HEK293T (cell line): ENCODE results near the gene CD200R1L.

Experiments
- ARNT ChIP-seq: fragments of 450-650 bp; IDR thresholded peaks from 2 replicates; pipeline ENCODE4 v1.6.1; 2017; ENCODE audit warnings: mild to moderate bottlenecking
- BHLHE40 ChIP-seq: fragments of 450-650 bp; IDR thresholded peaks from 2 replicates; pipeline ENCODE4 v1.6.1; 2016; ENCODE audit warnings: mild to moderate bottlenecking, moderate library complexity, borderline replicate concordance
- CTBP1 ChIP-seq: fragments of 450-650 bp; IDR thresholded peaks from 2 replicates; pipeline ENCODE4 v1.6.1; 2016; ENCODE audit warnings: borderline replicate concordance
- ELF4 ChIP-seq: fragments of 450-650 bp; IDR thresholded peaks from 2 replicates; pipeline ENCODE4 v1.6.1; 2017; ENCODE audit warnings: antibody characterized with exemption
- L3MBTL2 ChIP-seq: fragments of 450-650 bp; conservative IDR thresholded peaks from 2 replicates; pipeline ENCODE4 v1.6.1; 2016; ENCODE audit warnings: mild to moderate bottlenecking
- NFRKB ChIP-seq: fragments of 450-650 bp; IDR thresholded peaks from 2 replicates; pipeline ENCODE4 v1.6.1; 2016; ENCODE audit warnings: mild to moderate bottlenecking, moderate library complexity
- SP1 ChIP-seq: fragments of 450-650 bp; IDR thresholded peaks from 2 replicates; pipeline ENCODE4 v1.6.1; 2017
- TARDBP ChIP-seq: fragments of 450-650 bp; IDR thresholded peaks from 2 replicates; pipeline ENCODE4 v1.6.1; 2016

- no peak for TF ChIP-seq L3MBTL2
- TF ChIP-seq CTBP1, result no peak
- no peak for TF ChIP-seq NFRKB
- no peak for TF ChIP-seq TARDBP
- TF ChIP-seq BHLHE40, result no peak
- TF ChIP-seq ELF4, result no peak
- TF ChIP-seq ARNT, result no peak
- no peak for TF ChIP-seq SP1
Observed at GRCh38 chr3:112894258-112894657, 47.6 kb upstream of the CD200R1L start.
